CD4-positive, alpha-beta T cell treated with Interleukin-15 for 4 hours (primary cell): ENCODE data around the gene NACC2.
"Not testable (repeated sequence)": the region's sequence is repeated elsewhere in the genome, so short reads cannot be mapped to it uniquely, and the experiment has no call there.

Experiments
- DNase-seq: peaks from one replicate; pipeline ENCODE4 v3.0.0-alpha.2; 2020; ENCODE audit warnings: low spot score

Gene NACC2

GRCh38 chr9:136080716-136081112 lies 14.4 kb downstream of the NACC2 start:
- no peak for DNase-seq

GRCh38 chr9:136079916-136080246 lies 15.2 kb downstream of the NACC2 start:
- no peak for DNase-seq

- DNase-seq = no peak
Measured at GRCh38 chr9:136079211-136079915, 15.7 kb downstream of the NACC2 start.

GRCh38 chr9:136078498-136079011 lies 16.5 kb downstream of the NACC2 start:
- DNase-seq = no peak

GRCh38 chr9:136078024-136078423 lies 17.1 kb downstream of the NACC2 start:
- DNase-seq = no peak

- no peak for DNase-seq
Measured at GRCh38 chr9:136077491-136077890, 17.6 kb downstream of the NACC2 start.

GRCh38 chr9:136075881-136076678 lies 19.0 kb downstream of the NACC2 start:
- DNase-seq = no peak

GRCh38 chr9:136075134-136075841 lies 19.8 kb downstream of the NACC2 start:
- no peak for DNase-seq

- DNase-seq = no peak
Measured at GRCh38 chr9:136074706-136075105, 20.4 kb downstream of the NACC2 start.

- no peak for DNase-seq
Measured at GRCh38 chr9:136062657-136063439, 32.2 kb downstream of the NACC2 start.

- not testable (repeated sequence) for DNase-seq
Measured at GRCh38 chr9:136061916-136062315, 33.2 kb downstream of the NACC2 start.

- DNase-seq = no peak
Measured at GRCh38 chr9:136061405-136061804, 33.7 kb downstream of the NACC2 start.

GRCh38 chr9:136060671-136061371 lies 34.3 kb downstream of the NACC2 start:
- DNase-seq = no peak

- DNase-seq = no peak
Measured at GRCh38 chr9:136059851-136060670, 35.0 kb downstream of the NACC2 start.

- DNase-seq = no peak
Measured at GRCh38 chr9:136059321-136059791, 35.7 kb downstream of the NACC2 start.

GRCh38 chr9:136058801-136059302 lies 36.2 kb downstream of the NACC2 start:
- no peak for DNase-seq

- DNase-seq = no peak
Measured at GRCh38 chr9:136058084-136058483, 37.0 kb downstream of the NACC2 start.

GRCh38 chr9:136057236-136058081 lies 37.6 kb downstream of the NACC2 start:
- DNase-seq = no peak
